DND-41 (cell line): ENCODE results near the gene EPS8L1.

Experiments used
- CTCF ChIP-seq: IDR thresholded peaks from 2 replicates; pipeline ENCODE4 v1.5.1; 2012; ENCODE audit warnings: borderline replicate concordance, low read length, moderate library complexity, mild to moderate bottlenecking; ENCODE audit not compliant: poor library complexity, severe bottlenecking; ENCODE audit errors: extremely low read depth
- EZH2 ChIP-seq: IDR thresholded peaks from 3 replicates; pipeline ENCODE4 v1.6.1; 2012; ENCODE audit warnings: borderline replicate concordance, low read depth, mild to moderate bottlenecking, moderate library complexity, low read length, inconsistent platforms; ENCODE audit not compliant: severe bottlenecking

GRCh38 chr19:55067869-55068268 lies 7.8 kb upstream of the EPS8L1 start:
- TF ChIP-seq CTCF (no peak), EZH2 (no peak)
